Measurements from ENCODE around the gene PIWIL4. TPM values are rescaled to one million over a fixed set of nuclear protein-coding genes. Genes with fewer than 3 reads are reported as not detected.
"Not testable (repeated sequence)": the region's sequence is repeated elsewhere in the genome, so short reads cannot be mapped to it uniquely, and the experiment has no call there.

PIWIL4 gene
- total and polyA plus RNA-seq, 4 experiments from 2014 or later, result 0.27 to 1.6 (median 1.3) TPM

GRCh38 chr11:94549146-94549545, 18.0 kb upstream of the PIWIL4 start:
- Mint-ChIP-seq H3K4me1 (peaks cover 29 to 41% (median 36%) of the 10 kb centered on the region in 4 donors), H3K27ac (no peak overlapping the region), H3K4me3 (no peak overlapping the region), H3K9me3 (peaks cover 0 to 3% (median 0%) of the 10 kb centered on the region in 8 donors), H3K36me3 (peaks cover 3 to 13% of the 10 kb centered on the region in 2 donors), H3K27me3 (no peaks in the 10 kb centered on the region)
- intact Hi-C loops (cut with micrococcal nuclease), result no loop called here
- peaks cover 40% of the 10 kb centered on the region for H3K4me1 ChIP-seq (ENCODE audit: insufficient read depth, low read length)
- no peaks in the 10 kb centered on the region for H3K36me3 ChIP-seq (ENCODE audit: insufficient read depth, low read length)
- no peak overlapping the region for H3K27ac ChIP-seq (ENCODE audit: low read depth, low read length)
- POLR2A ChIA-PET (ENCODE audit: partially characterized antibody), result no interaction called here
- no peaks in the 10 kb centered on the region for H3K9me3 ChIP-seq (ENCODE audit: control insufficient read depth in 1 of 2, low read length in 2 of 2)
- no peak overlapping the region for H3K4me3 ChIP-seq (ENCODE audit: low read length in 2 of 2)
- H3K27me3 ChIP-seq (ENCODE audit: insufficient read depth, low read length), result no peaks in the 10 kb centered on the region
- DNase-seq, result no peak
- CTCF ChIA-PET (ENCODE audit: partially characterized antibody), result no interaction called here

GRCh38 chr11:94550513-94550912, 16.7 kb upstream of the PIWIL4 start:
- Histone ChIP-seq H3K4me1 (ENCODE audit: insufficient read depth, low read length) (peaks cover 31% of the 10 kb centered on the region), H3K27me3 (ENCODE audit: insufficient read depth, low read length) (no peaks in the 10 kb centered on the region), H3K36me3 (ENCODE audit: insufficient read depth, low read length) (no peaks in the 10 kb centered on the region), H3K9me3 (ENCODE audit: control insufficient read depth in 1 of 2, low read length in 2 of 2) (no peaks in the 10 kb centered on the region), H3K27ac (ENCODE audit: low read depth, low read length) (no peak overlapping the region), H3K4me3 (ENCODE audit: low read length in 2 of 2) (no peak overlapping the region)
- ChIA-PET CTCF (ENCODE audit: partially characterized antibody) (no interaction called here), POLR2A (ENCODE audit: partially characterized antibody) (no interaction called here)
- intact Hi-C loops (cut with micrococcal nuclease), result no loop called here
- peak overlapping the region in 1 of 7 donors; percentile 49 for H3K27ac Mint-ChIP-seq
- H3K4me1 Mint-ChIP-seq, result peaks cover 28 to 38% (median 33%) of the 10 kb centered on the region in 4 donors
- peaks cover 3 to 13% of the 10 kb centered on the region in 2 donors for H3K36me3 Mint-ChIP-seq
- H3K9me3 Mint-ChIP-seq, result peaks cover 0 to 3% (median 0%) of the 10 kb centered on the region in 8 donors
- H3K4me3 Mint-ChIP-seq, result no peak overlapping the region
- DNase-seq, result no peak
- H3K27me3 Mint-ChIP-seq, result no peaks in the 10 kb centered on the region

GRCh38 chr11:94553938-94554337, 13.2 kb upstream of the PIWIL4 start:
- Mint-ChIP-seq H3K9me3 (peaks cover 0 to 3% (median 0%) of the 10 kb centered on the region in 8 donors), H3K4me3 (no peak overlapping the region), H3K4me1 (peaks cover 8 to 15% (median 12%) of the 10 kb centered on the region in 4 donors), H3K36me3 (peaks cover 0 to 7% of the 10 kb centered on the region in 2 donors), H3K27me3 (no peaks in the 10 kb centered on the region), H3K27ac (no peak overlapping the region)
- Histone ChIP-seq H3K27ac (ENCODE audit: low read depth, low read length) (no peak overlapping the region), H3K27me3 (ENCODE audit: insufficient read depth, low read length) (no peaks in the 10 kb centered on the region), H3K4me3 (ENCODE audit: low read length in 2 of 2) (no peak overlapping the region), H3K36me3 (ENCODE audit: insufficient read depth, low read length) (no peaks in the 10 kb centered on the region), H3K9me3 (ENCODE audit: control insufficient read depth in 1 of 2, low read length in 2 of 2) (no peaks in the 10 kb centered on the region), H3K4me1 (ENCODE audit: insufficient read depth, low read length) (peaks cover 4% of the 10 kb centered on the region)
- no peak for DNase-seq
- ChIA-PET CTCF (ENCODE audit: partially characterized antibody) (no interaction called here), POLR2A (ENCODE audit: partially characterized antibody) (no interaction called here)
- intact Hi-C loops (cut with micrococcal nuclease), result no loop called here

- H3K36me3 ChIP-seq (ENCODE audit: insufficient read depth, low read length); H3K27me3 ChIP-seq (ENCODE audit: insufficient read depth, low read length); H3K27ac Mint-ChIP-seq; POLR2A ChIA-PET (ENCODE audit: partially characterized antibody); H3K4me1 Mint-ChIP-seq; H3K27ac ChIP-seq (ENCODE audit: low read depth, low read length); DNase-seq; intact Hi-C loops (cut with micrococcal nuclease); CTCF ChIA-PET (ENCODE audit: partially characterized antibody); H3K4me3 Mint-ChIP-seq; H3K9me3 Mint-ChIP-seq; H3K36me3 Mint-ChIP-seq; H3K9me3 ChIP-seq (ENCODE audit: control insufficient read depth in 1 of 2, low read length in 2 of 2); H3K27me3 Mint-ChIP-seq; H3K4me3 ChIP-seq (ENCODE audit: low read length in 2 of 2); H3K4me1 ChIP-seq (ENCODE audit: insufficient read depth, low read length): not testable (repeated sequence)
These were observed 11.3 kb upstream of the PIWIL4 start for GRCh38 chr11:94555752-94556329.

GRCh38 chr11:94557421-94557820, 9.7 kb upstream of the PIWIL4 start:
- Histone ChIP-seq H3K27ac (ENCODE audit: low read depth, low read length) (no peak overlapping the region), H3K4me1 (ENCODE audit: insufficient read depth, low read length) (no peaks in the 10 kb centered on the region), H3K9me3 (ENCODE audit: control insufficient read depth in 1 of 2, low read length in 2 of 2) (no peaks in the 10 kb centered on the region), H3K27me3 (ENCODE audit: insufficient read depth, low read length) (no peaks in the 10 kb centered on the region), H3K36me3 (ENCODE audit: insufficient read depth, low read length) (no peaks in the 10 kb centered on the region), H3K4me3 (ENCODE audit: low read length in 2 of 2) (no peak overlapping the region)
- intact Hi-C loops (cut with micrococcal nuclease), result no loop called here
- Mint-ChIP-seq H3K4me1 (peaks cover 0 to 1% (median 0%) of the 10 kb centered on the region in 4 donors), H3K36me3 (no peaks in the 10 kb centered on the region), H3K9me3 (no peaks in the 10 kb centered on the region), H3K27ac (no peak overlapping the region), H3K27me3 (no peaks in the 10 kb centered on the region), H3K4me3 (no peak overlapping the region)
- ChIA-PET CTCF (ENCODE audit: partially characterized antibody) (no interaction called here), POLR2A (ENCODE audit: partially characterized antibody) (interaction anchor here (0.6 kb wide), 1 partner anchor 525 kb away, joined by 3 read pairs; no protein-coding TSS in a partner anchor)
- no peak for DNase-seq

- no peak overlapping the region for H3K27ac ChIP-seq (ENCODE audit: low read depth, low read length)
- ChIA-PET CTCF (ENCODE audit: partially characterized antibody) (no interaction called here), POLR2A (ENCODE audit: partially characterized antibody) (no interaction called here)
- H3K27me3 ChIP-seq (ENCODE audit: insufficient read depth, low read length), result no peaks in the 10 kb centered on the region
- Mint-ChIP-seq H3K36me3 (no peaks in the 10 kb centered on the region), H3K4me3 (no peak overlapping the region), H3K9me3 (no peaks in the 10 kb centered on the region), H3K27me3 (no peaks in the 10 kb centered on the region), H3K4me1 (peaks cover 0 to 1% (median 0%) of the 10 kb centered on the region in 4 donors), H3K27ac (no peak overlapping the region)
- no peaks in the 10 kb centered on the region for H3K4me1 ChIP-seq (ENCODE audit: insufficient read depth, low read length)
- H3K9me3 ChIP-seq (ENCODE audit: control insufficient read depth in 1 of 2, low read length in 2 of 2), result no peaks in the 10 kb centered on the region
- no peak overlapping the region for H3K4me3 ChIP-seq (ENCODE audit: low read length in 2 of 2)
- no peak for DNase-seq
- intact Hi-C loops (cut with micrococcal nuclease), result no loop called here
- H3K36me3 ChIP-seq (ENCODE audit: insufficient read depth, low read length), result no peaks in the 10 kb centered on the region
These were observed 9.2 kb upstream of the PIWIL4 start for GRCh38 chr11:94557992-94558391.

- Histone ChIP-seq H3K4me3 (ENCODE audit: low read length in 2 of 2) (no peak overlapping the region), H3K27me3 (ENCODE audit: insufficient read depth, low read length) (no peaks in the 10 kb centered on the region), H3K4me1 (ENCODE audit: insufficient read depth, low read length) (no peaks in the 10 kb centered on the region), H3K27ac (ENCODE audit: low read depth, low read length) (no peak overlapping the region), H3K36me3 (ENCODE audit: insufficient read depth, low read length) (no peaks in the 10 kb centered on the region), H3K9me3 (ENCODE audit: control insufficient read depth in 1 of 2, low read length in 2 of 2) (no peaks in the 10 kb centered on the region)
- POLR2A ChIA-PET (ENCODE audit: partially characterized antibody), result no interaction called here
- Mint-ChIP-seq H3K9me3 (no peaks in the 10 kb centered on the region), H3K27ac (no peak overlapping the region), H3K27me3 (no peaks in the 10 kb centered on the region), H3K4me1 (peaks cover 0 to 1% (median 0%) of the 10 kb centered on the region in 4 donors), H3K36me3 (no peaks in the 10 kb centered on the region), H3K4me3 (no peak overlapping the region)
- CTCF ChIA-PET (ENCODE audit: partially characterized antibody), result interaction anchor here (1.1 kb wide), 1 partner anchor 339 kb away, joined by 3 read pairs; no protein-coding TSS in a partner anchor
- intact Hi-C loops (cut with micrococcal nuclease), result no loop called here
- DNase-seq, result no peak
These were observed 8.7 kb upstream of the PIWIL4 start for GRCh38 chr11:94558468-94558867.

Data from CD4-positive, alpha-beta memory T cell (primary cell).